HG02943 (cell line): Measurements from ENCODE around the gene MYLK.
"Not testable (repeated sequence)": the region's sequence is repeated elsewhere in the genome, so short reads cannot be mapped to it uniquely, and the experiment has no call there.

ENCODE experiments used
- ATAC-seq: cut with Tn5 transposase; IDR thresholded peaks from one replicate; pipeline ENCODE4 v1.9.1; 2021; ENCODE audit warnings: mild to moderate bottlenecking, low read depth, moderate library complexity; ENCODE audit not compliant: unreplicated experiment

MYLK gene

DNA sequence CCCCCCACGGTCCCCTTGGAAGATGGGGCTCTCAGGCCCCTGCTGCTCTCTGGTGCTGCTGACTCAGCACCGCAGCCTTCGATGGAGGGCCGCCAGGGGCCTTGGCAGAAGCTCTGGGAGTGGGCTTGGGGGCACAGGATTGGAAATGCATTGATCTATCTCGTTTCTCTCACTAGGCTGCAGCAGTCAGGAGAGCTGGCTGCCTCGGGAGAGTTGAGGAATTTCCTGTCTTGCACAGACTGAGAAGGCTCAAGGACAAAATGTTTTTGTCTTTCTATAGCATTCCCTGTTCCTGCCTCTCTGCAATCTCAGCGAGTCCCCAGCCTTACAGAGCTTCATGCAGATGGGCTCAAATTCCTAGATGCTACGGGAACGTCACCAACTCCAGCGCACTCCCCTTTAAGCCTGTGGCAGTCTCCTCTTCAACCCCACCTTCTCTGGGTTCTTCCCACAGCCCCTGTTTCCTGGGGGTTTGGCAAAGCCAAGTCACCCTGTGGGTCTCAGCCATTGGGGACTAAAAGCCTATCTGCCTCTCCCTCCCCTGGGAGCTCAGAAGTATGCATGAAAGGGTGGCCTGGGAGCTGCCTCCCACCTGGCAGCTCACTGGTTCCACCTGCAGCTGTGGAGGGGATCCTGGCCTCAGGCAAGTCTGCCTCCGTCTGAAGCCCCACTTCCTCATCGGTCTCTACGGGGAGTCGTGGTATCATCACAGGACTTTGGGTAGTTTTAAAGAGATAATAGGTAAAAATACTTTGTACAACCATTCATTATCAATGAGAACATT is 171.9 kb downstream of the MYLK start:
- no peak for ATAC-seq

DNA sequence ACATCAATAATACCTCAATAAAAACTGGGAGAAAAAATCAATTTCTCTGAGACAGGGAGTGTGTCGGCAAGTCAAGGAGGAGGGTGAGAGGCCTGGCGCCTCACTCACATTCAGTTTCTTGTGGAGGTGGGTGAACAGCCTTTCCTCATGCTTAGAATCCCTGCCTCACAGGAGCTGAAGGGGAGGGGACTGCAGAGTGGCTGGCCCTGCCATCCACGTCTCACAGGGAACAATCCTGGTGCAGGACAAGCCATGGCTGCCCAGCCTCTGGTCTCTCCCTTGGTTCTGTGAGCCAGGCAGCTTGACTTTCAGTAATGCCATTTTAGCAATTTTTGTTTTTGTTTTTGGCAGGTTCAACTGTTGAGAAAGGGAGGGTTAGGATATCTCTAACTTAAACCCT is 172.8 kb downstream of the MYLK start:
- no peak for ATAC-seq

DNA sequence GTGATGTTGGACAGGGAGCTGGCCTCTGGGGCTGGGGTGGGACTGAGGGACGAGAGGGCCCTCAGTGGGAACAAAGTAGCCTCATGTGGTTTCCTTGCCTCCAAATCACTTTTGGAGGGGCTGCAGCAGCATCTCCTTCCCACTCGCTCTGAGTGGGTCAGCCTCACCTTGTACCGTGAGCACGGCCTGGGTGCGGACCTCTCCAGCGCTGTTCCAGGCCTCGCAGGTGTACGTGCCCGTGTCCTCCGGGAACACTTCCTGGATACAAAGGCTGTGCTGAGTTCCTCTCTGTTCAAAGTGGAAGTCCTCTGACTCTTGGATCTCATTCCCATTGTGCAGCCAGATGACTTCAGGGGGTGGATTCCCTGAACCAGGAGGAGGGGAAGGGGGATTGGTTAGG is 175.6 kb downstream of the MYLK start:
- ATAC-seq: no peak

DNA sequence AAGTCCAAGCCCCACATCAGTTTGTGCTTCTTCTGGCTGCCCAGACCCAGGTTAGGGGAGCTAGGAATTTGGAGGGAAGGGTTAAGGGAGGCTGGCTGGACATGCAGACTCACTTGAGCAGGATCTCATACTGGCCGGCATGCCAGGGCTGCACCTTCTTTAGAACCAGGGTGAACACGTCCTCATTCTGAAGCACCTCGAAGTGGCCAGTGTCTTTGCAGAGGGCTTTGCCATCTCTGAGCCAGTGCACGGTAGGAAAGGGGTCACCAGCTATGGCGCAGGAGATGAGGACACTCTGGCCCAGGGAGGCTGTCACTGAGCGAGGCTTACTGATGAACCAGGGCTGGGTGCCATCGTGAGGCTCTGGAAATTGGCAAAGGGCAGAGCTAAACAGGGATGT is 176.5 kb downstream of the MYLK start:
- not testable (repeated sequence) for ATAC-seq

DNA sequence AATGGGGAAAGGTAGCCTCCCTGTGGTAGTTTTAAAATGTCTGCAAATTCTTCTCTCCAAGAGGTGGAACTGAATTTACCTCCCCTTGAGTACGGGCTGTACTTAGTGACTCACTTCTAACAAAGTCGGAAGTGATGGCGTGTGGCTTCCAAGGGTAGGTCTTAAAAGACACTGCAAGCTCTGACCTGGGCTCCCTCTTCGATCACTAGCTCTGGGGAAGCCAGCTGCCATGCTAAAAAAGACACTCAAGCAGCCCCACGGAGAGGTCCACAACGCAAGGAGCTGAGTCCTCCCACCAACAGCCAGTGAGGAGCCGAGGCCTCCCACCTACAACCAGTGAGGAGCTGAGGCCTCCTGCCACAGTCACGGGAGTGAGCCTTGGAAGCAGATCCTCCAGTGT is 177.3 kb downstream of the MYLK start:
- ATAC-seq: no peak

DNA sequence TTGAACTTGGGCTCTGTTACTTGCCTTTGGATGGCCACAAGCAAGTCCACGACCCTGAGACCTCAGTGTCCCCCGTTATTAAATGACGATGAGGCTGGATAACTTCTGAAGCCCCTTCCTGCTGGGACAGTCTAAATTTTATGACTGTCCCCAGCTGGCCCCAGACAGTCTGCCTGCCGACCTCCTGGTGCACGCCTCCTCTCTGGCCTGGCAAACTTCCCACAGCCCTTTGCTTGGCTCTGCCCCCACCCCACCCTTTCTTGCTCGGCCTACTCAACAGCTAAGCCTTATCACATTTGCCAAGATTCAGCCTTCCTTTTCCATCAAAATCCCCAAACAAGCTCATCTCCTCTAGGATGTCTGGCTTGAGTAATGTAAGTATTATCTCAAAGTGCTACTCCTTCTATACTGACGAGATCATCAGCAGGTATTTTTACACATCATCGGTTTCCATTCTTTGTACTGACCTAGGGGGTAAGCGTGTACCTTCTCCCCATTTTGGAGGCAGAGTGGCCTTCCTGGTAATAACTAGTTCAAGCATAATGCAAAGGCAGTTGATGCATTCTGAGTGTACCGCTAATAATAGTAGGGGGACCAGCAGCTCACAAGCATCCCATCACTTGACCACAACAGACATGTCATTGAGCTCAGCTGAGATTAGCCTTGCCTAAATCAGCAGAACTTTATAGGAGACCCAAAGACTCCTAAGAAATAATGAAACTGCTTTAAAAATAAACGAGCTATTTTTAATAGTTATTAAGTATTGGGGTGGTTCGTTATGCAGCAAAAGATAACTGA is 178.4 kb downstream of the MYLK start:
- no peak for ATAC-seq

DNA sequence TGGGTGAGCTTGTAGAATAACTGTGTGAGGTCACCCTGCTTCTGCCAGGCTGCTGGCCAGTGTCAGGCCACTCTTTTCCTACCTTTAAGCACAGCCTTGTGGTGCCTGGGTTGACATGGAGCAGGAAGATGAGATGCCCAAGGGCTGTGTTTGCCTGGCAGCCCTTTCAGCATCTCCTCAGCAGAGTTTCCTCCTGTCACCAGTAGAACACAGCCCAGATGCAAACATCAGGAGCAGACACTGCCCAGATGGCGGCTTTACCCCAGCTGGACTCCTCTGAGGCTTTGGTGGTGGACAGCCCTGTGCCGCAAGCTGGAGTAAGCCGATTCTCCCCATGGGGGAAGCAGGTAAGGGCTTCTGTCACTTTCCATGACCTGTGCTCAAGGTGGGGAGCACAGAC is 180.5 kb downstream of the MYLK start:
- ATAC-seq: not testable (repeated sequence)

DNA sequence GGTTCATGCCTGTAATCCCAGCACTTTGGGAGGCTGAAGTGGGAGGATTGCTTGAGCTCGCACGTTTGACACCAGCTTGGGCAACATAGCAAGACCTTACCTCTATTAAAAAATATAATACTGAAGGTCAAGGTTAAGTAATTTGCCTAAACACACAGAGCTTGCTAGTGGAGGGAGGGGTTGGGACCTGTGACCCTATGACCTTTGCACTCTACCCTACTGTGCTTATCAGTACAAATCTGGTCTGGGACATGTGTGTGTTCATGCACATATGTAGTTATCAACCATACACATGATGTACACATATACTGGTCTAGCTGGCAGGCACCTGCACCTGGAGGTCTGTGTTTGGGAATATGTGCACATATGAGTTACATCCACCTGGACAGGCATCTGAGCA is 181.4 kb downstream of the MYLK start:
- ATAC-seq: no peak

DNA sequence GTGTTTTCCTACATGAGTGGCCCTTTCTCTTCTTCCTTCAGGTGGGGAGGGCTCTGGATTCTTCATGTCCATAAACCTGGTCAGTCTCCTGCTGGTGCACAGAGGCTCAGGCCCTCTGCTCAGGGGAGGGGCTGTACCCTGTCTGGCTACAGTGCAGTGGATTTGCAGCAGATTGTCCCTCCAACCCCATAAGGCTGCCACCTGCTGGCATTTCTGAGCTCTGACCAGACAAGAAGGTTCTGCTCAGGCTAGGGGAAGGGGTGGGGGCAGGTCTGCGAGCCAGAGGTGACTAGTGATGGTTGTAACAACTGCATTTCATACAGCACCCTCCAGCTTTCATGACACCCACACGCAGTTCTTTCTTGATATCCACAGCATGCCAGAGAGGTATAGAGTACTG is 182.1 kb downstream of the MYLK start:
- ATAC-seq: not testable (repeated sequence)

DNA sequence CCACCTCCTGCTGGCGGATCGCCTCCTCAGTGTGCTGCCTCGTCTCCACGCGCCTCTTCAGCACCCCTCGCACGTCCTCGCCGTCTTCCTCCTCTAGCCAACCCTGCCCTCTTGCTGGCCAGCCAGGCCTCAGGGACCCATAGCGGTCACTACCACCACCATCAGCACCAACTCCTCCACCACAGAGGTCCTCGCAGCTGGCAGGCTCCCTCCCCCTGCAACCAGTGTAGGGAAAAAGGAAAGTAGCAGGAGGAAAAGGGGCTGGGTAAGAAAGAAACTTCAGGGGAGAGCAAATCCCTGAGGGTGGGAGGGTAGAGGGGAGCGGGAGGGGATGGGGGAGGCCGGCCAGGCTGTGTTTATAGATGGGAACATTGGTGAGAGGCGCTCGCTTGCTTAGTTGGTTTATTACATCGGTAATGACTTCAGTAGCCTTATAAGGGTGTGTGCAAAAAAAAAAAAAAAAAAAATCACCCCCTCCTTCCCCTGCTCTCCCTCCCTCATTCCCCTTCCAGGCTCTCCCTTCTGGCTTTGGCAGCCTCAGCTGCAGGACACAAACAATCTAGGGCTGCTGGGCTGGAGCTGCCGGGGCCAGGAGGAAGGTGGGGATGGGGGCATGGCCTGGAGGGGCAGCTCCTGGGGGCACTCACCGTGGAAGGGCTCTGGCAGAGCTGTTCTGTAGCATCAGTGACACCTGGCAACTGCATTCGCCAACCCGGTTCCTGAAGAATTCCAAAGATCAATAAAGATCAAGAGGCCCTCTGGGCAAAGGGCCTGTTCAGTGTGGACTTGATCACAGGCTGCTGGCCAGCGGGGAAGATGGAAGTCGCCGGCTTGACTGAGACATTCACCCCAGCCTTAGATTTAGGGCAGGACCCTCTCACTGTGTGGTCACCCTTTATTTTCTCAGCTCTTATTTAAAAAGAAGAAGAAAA is 183.1 kb downstream of the MYLK start:
- ATAC-seq: no peak

DNA sequence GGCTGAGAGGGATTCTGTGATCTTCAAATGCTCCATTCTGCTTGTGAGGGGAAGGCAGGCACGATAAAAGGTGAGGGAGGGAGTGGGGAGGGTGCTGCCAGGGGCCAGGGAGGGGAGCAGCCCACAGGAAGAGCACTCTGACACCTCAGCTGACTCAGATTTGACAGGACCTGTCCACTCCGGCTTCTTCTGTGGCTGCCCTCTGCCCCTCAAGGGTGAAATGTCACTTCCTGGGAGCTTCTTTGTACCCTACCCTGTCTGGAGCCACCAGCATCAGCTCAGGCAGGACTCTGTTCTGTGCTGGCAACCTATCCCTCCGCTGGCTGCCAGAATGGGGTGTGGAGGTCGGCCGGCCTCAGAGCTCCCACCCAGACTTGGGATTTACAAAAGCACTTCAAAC is 185.3 kb downstream of the MYLK start:
- no peak for ATAC-seq

DNA sequence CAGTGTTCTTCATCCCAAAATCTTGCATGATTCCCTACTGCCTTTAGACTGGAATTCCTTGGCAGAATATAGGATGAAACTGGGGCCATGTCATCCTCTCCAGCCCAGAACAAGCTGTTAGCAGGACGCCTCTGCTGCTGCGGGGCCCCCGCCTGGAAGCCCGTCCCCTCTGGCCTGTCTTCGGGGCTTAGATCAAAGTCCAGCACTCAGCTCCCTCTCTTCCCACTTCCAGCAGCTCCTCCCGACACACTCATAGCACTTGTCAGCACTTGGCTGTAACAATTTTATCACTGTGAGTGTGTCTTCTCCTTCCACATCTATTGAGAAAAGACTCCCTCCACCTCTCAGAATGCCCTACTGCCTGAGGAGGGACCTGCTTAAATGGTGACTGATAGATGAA is 187.3 kb downstream of the MYLK start:
- ATAC-seq: no peak

DNA sequence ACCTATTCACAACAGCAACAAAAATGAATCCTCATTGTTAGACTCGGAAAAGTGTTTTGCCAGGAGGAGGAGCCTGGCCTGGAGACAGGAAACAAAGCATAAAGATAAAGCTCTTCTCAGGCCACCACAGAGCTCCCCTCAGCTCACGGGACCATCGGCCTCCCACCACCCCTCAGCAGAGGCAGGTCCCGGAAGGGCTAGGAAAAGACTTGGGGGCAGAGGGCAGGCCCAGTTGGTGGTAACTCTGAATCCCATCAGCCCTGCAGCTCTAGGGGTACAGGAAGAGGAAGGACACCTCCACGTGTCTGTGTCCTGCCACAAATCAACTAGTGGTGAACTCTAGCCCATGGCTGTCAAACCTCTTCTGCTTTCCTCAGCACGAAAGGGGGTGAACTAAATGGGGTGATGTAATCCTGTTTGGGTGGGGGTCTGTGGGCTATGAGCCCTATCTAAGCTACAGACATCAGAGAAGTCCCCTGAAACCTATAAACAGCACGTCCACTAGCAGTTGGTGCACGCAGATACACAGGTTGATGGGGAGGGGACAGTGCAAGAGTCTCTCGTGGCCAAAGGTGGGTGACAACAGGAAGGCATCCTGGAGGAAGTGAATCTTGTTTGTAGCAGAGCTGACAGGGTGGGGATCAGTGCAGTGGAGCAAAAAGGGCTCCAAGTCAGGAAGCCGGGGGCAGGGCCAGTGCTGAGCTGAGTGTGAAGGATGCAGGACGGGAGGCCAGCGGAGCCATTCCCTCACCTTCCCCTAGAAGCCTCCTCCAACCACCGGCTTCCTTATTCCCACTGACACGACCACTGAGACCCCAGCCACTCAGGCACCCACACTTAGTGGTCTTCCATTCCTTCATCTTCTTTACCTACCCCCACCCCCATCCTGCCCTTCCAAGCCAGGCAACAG is 188.1 kb downstream of the MYLK start:
- ATAC-seq: no peak

DNA sequence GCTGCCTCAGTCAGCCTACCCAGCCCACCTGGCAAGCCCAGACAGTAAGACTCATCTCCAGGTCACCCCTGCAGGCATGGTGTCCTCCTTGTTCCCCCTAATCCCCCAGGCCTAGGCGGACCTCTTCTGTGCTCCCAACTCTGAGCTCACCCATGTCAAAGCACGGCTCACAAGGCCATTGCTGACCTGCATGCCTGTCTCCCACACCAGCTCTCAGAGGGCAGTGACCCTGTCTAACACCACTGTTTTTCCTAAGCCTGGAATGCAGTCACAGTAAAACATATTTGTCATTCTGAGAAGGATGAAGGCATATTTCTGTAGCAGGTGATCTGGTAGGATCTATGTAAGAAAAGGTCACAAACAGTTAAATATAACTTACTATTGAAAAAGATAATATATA is 189.0 kb downstream of the MYLK start:
- ATAC-seq: no peak

DNA sequence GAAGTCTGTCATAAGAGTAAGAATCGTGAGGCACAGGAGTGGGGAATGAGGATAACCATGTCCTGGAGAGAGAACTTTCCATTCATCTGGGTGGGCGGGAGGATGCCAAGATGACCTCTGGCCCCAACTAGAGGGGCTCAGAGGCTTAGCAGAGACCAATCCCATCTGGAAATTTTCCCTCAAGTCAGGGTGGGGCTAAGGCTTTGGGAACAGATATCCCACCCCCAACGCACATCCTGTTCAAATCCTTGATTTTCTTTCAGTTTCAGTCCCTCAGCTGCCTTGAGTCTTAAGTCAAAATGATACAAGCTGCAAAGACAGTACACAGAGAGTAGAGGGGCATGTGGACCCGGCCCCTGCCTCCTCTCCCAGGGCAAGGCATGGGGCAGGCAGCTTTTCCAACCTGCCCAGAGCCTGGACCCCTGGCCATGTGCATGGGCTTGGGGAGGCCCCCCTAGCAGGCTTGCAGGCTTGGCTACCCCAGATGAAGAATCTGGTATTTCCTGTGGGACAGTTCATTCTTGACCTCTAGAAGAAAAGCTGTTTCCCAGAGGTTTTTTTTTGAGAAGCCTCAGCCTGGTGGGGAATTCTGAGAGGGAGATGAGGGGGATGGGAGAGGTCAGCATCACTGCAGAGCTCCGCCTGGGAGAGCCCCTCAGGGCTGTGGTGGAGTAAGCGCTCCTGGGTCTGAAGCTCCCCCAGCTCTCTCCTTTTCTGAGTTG is 189.6 kb downstream of the MYLK start:
- ATAC-seq: no peak

DNA sequence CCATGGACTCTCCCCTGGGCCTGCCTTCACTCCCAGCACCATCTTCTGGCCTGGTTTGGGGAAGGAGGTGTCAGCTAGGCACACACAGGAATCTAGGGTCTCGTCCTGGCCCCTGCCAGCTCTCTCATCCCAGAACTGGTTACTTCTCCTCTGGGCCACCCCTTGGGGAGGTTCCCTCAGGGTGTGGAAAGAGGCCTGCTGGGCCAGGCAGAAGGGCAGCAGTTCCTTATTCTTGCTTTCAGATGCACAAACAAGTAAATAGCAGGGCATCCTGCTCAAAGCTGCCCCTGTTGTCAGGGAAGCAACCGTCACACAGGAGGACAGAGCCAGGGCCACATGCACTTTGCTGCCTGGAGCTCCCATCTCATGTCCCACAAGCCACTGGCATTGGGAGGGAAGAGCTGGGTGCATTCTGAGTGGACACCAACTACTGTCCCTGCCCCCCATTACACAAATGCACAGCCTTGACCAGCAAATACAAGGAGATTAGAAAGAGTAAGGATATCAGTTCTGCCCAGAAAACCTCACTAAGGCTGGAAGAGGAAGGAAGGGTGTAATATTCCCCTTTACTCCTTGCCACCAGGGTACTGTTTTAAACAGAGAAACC is 190.4 kb downstream of the MYLK start:
- ATAC-seq: no peak

DNA sequence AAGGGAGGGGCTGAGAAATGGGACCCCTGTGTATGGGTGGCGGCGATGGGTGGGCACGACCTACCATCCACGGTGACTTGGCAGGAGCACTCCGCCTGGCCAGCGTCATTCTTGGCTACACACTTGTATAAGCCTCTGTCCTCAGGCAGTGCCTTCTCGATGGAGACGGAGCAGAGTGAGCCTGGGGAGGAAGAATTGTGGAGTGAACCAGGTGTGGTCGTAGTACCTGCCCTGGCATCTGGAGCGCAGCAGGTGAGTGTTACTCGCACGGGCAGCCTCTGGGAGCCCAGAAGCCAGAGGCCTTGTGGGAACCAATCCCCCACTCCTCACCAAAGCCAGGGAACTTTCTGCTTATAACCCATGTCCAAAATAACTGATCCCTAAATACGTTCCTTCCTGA is 191.5 kb downstream of the MYLK start:
- ATAC-seq: no peak

DNA sequence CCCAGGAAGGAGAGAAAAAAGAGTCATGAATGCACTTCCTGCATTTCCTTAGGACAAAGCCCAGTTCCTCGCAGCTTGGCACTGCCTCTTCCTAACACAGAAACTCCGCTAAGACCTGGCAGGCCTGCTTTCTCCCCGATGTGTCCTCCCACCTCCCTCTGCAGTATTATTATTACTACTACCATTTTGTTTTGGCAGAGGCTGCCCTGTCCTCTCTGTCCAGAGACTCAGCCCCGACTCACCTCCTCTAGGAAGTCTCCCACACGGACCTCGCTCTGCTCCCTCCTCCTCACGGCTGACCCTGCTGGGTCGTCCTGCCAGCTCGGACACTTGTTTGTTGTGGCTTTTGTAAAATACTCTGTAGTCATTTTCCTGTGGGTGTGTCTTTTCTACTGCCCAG is 192.1 kb downstream of the MYLK start:
- no peak for ATAC-seq

DNA sequence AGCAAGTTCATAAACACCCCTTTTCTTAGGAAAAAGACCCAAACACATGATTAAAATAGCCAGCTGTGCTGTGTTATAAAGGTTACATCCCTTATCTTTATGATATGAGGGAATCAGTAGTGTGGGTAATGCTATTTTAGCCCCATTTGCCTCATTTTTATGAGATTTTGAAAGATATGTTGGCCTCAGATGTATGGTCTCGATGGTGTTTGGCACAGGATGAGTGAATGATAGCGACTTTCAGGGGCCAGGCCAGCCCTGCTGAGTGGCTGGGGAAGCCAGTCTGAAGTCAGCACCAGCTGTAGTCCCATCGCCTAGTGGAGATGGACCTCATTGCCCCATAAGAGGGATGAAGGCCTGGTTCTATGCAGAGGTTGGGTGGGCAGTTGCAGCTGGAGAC is 194.3 kb downstream of the MYLK start:
- ATAC-seq: no peak
